GM12878 (cell line): ENCODE data around the gene MAP7D2. TPM values are rescaled to one million over a fixed set of nuclear protein-coding genes. Genes with fewer than 3 reads are reported as not detected.

Experiments
- ATAC-seq: fragments of 200-7000 bp; cut with Tn5 transposase; 3 replicates; pipeline ENCODE4 v1.9.1; 2020; ENCODE audit warnings: mild to moderate bottlenecking, moderate library complexity
- BruUV-seq: library from RNA; stranded (reverse); fragments of 400-500 nt; replicated peaks from 2 replicates; lab custom pipeline; 2021; lab: Mats Ljungman, UMichigan
- CTCF ChIA-PET: fragments of 300-600 bp; sonication (Branson Sonifier 250); formaldehyde crosslinking; extraction: SDS; loops from one replicate; lab custom pipeline; 2021; ENCODE audit warnings: inconsistent platforms; lab: Yijun Ruan, JAX
- POLR2A ChIA-PET: fragments of 350-600 bp; formaldehyde crosslinking; extraction: SDS; loops from one replicate; lab custom pipeline; 2021; ENCODE audit warnings: inconsistent platforms; lab: Charles Lee
- RAD21 ChIA-PET: fragments of 300-600 bp; sonication (Branson Sonifier 250); formaldehyde crosslinking; loops from one replicate; lab custom pipeline; 2023; ENCODE audit warnings: antibody characterized with exemption; ENCODE audit not compliant: unreplicated experiment; lab: Charles Lee
- SMC1A ChIA-PET: fragments of 300-600 bp; sonication (Branson Sonifier 250); formaldehyde crosslinking; loops from one replicate; lab custom pipeline; 2023; ENCODE audit not compliant: unreplicated experiment, uncharacterized antibody; lab: Charles Lee
- DNase-seq: peaks from one replicate; pipeline ENCODE4 v3.0.0-alpha.2; 2011; ENCODE audit warnings: low read depth, low spot score
- FAIRE-seq: peaks from 3 replicates; lab custom pipeline; 2011; peaks lifted over from hg19 to GRCh38; lab: Jason Lieb, UNC
- H2AFZ ChIP-seq: 2 replicates; pipeline ENCODE4 v1.6.0; 2011; ENCODE audit warnings: low read depth, low read length, control low read depth; ENCODE audit not compliant: control insufficient read depth
- H3K27ac ChIP-seq: 2 replicates; pipeline ENCODE4 v1.5.1; 2011; ENCODE audit warnings: control low read depth; ENCODE audit not compliant: control insufficient read depth, insufficient read depth
- H3K27me3 ChIP-seq, 2 experiments: replicated peaks in 1 of 2; 2 replicates each; pipeline versions ENCODE4 v1.6.0 to v1.6.1; 2011; ENCODE audit warnings: low read length in 1 of 2; ENCODE audit not compliant: control insufficient read depth in 2 of 2, insufficient read depth in 2 of 2
- H3K36me3 ChIP-seq, 2 experiments: 2 replicates each; pipeline ENCODE4 v1.5.1; 2011; ENCODE audit warnings: low read length in 1 of 2; ENCODE audit not compliant: control insufficient read depth in 2 of 2, insufficient read depth in 2 of 2
- H3K4me1 ChIP-seq: 2 replicates; pipeline ENCODE4 v1.6.1; 2011; ENCODE audit warnings: mild to moderate bottlenecking, low read length, moderate library complexity, mixed read lengths; ENCODE audit not compliant: control insufficient read depth, insufficient read depth
- H3K4me2 ChIP-seq: 2 replicates; pipeline ENCODE4 v1.6.0; 2011; ENCODE audit warnings: control low read depth; ENCODE audit not compliant: control insufficient read depth, insufficient read depth
- H3K4me3 ChIP-seq: fragments of 200-600 bp; sonication (generic); 2 replicates; pipeline ENCODE4 v1.5.1; 2016
- H3K79me2 ChIP-seq: 2 replicates; pipeline ENCODE4 v1.6.0; 2011; ENCODE audit warnings: low read length; ENCODE audit not compliant: control insufficient read depth, insufficient read depth
- H3K9ac ChIP-seq: 2 replicates; pipeline ENCODE4 v1.8.0; 2011; ENCODE audit warnings: low read length, control low read depth, mixed read lengths; ENCODE audit not compliant: control insufficient read depth, insufficient read depth
- H3K9me3 ChIP-seq: replicated peaks from 3 replicates; pipeline ENCODE4 v1.5.1; 2011; ENCODE audit warnings: mild to moderate bottlenecking, low read length; ENCODE audit not compliant: control insufficient read depth, insufficient read depth
- H4K20me1 ChIP-seq: 2 replicates; pipeline ENCODE4 v1.6.0; 2011; ENCODE audit not compliant: control insufficient read depth, insufficient read depth
- CREB1 ChIP-seq: IDR thresholded peaks from 2 replicates; pipeline ENCODE4 v1.6.1; 2012; ENCODE audit warnings: low read depth, mild to moderate bottlenecking, inconsistent platforms
- EGR1 ChIP-seq, 2 experiments: IDR thresholded peaks; 1 replicate in 1 of 2; 2 replicates in 1 of 2; pipeline ENCODE4 v1.6.1; 2011 to 2012; ENCODE audit warnings: low read depth in 2 of 2, low read length in 2 of 2, borderline replicate concordance in 1 of 2, mild to moderate bottlenecking in 1 of 2, moderate library complexity in 1 of 2
- ETV6 ChIP-seq, 2 experiments: fragments of 450-650 bp in 1 of 2; IDR thresholded peaks in 1 of 2; conservative IDR thresholded peaks in 1 of 2; 2 replicates each; pipeline ENCODE4 v1.6.1; 2014; ENCODE audit warnings: antibody characterized with exemption in 1 of 2, borderline replicate concordance in 1 of 2, low read depth in 1 of 2, mild to moderate bottlenecking in 1 of 2, moderate library complexity in 1 of 2
- HDGF ChIP-seq: fragments of 450-650 bp; IDR thresholded peaks from 2 replicates; pipeline ENCODE4 v1.6.1; 2016; ENCODE audit warnings: antibody characterized with exemption
- IRF5 ChIP-seq: fragments of 450-650 bp; IDR thresholded peaks from 2 replicates; pipeline ENCODE4 v1.6.1; 2017; ENCODE audit warnings: borderline replicate concordance
- JUND ChIP-seq: IDR thresholded peaks from 2 replicates; pipeline ENCODE4 v1.6.1; 2012; ENCODE audit warnings: low read depth, mild to moderate bottlenecking, low read length, improper control_type of control experiment, moderate library complexity
- NFXL1 ChIP-seq: fragments of 450-650 bp; IDR thresholded peaks from 2 replicates; pipeline ENCODE4 v1.6.1; 2017; ENCODE audit warnings: antibody characterized with exemption, mild to moderate bottlenecking, borderline replicate concordance
- NR2C2 ChIP-seq: IDR thresholded peaks from 2 replicates; pipeline ENCODE4 v1.6.1; 2011; ENCODE audit warnings: borderline replicate concordance, low read depth; ENCODE audit not compliant: control insufficient read depth, insufficient read length
- POLR2A ChIP-seq: IDR thresholded peaks from 2 replicates; pipeline ENCODE4 v1.6.1; 2011; ENCODE audit warnings: low read depth, mild to moderate bottlenecking, low read length
- POLR2AphosphoS5 ChIP-seq: IDR thresholded peaks from 2 replicates; pipeline ENCODE4 v1.6.1; 2011; ENCODE audit warnings: mild to moderate bottlenecking, low read length, inconsistent platforms
- SP1 ChIP-seq: IDR thresholded peaks from one replicate; pipeline ENCODE4 v1.6.1; 2011; ENCODE audit warnings: low read depth, low read length
- ZNF217 ChIP-seq: fragments of 450-650 bp; IDR thresholded peaks from 2 replicates; pipeline ENCODE4 v1.6.1; 2017; ENCODE audit warnings: antibody characterized with exemption, mild to moderate bottlenecking
- WGBS: methylation state at CpG from one replicate; pipeline ENCODE4 v1.1.6; 2016; ENCODE audit warnings: low lambda C conversion rate; ENCODE audit not compliant: insufficient replicate concordance, insufficient coverage; ENCODE audit errors: missing lambda C conversion rate; 5-methylcytosine and 5-hydroxymethylcytosine counted together
- in situ Hi-C: fragments of 300-500 bp; cut with MboI; formaldehyde crosslinking; loops from 9 replicates; pipeline ENCODE4 v1.14.3; 2018; ENCODE audit warnings: mixed read lengths
- intact Hi-C: fragments of 100-400 bp; cut with micrococcal nuclease; formaldehyde crosslinking; loops from one replicate; pipeline ENCODE4 v1.14.2; 2022; ENCODE audit not compliant: unreplicated experiment
- polyA plus RNA-seq, 11 experiments: library from polyadenylated mRNA; depleted of rRNA in 4 of 11; unstranded in 6 of 11; stranded (reverse) in 5 of 11; fragments of >200 nt; fragmentation: Nextera tagmentation in 4 of 11; fragmentation: Illumina TruSeq in 1 of 11; extraction: Ambion mirVana in 4 of 11; extraction: Trizol in 1 of 11; gene quantifications; 1 replicate in 1 of 11; 2 replicates in 10 of 11; pipeline versions ENCODE4 v1.2.1 to v1.2.3, GENCODE V29; 2011 to 2016; ENCODE audit warnings: inconsistent platforms in 2 of 11, missing spikeins in 2 of 11, low read depth in 1 of 11
- total RNA-seq, 4 experiments: library from RNA; depleted of rRNA in 3 of 4; stranded (reverse); fragments of >200 nt in 3 of 4; fragmentation: Illumina TruSeq in 1 of 4; extraction: Trizol in 1 of 4; gene quantifications; 2 replicates each; pipeline versions ENCODE4 v1.2.1 to v1.2.3, GENCODE V29; 2013 to 2021

MAP7D2 gene
- total and polyA plus RNA-seq, 10 of the 15 experiments (the other 5 are each of a cell fraction or from before 2014, with no cell fraction given) = 0.06 to 18.4 (median 0.22) TPM

DNA sequence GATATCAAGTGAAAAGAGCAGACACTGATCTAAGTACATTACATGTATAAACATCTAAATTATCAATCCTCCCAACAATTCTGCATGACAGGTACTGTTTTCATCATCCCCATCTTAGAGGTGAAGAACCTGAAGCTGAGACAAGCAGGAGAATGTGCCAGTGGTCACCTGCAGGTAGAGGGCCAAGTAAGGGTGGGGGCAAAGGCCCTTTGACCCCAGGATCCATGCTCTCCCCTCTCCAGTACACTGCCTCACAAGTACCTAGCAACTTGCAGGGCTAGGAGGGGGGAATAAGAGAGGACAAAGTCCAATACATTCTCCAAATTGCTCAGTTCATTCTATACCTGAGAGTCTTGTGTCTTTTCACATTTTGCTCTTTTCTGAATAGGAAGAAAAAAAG is 8.3 kb upstream of the MAP7D2 start:
- in situ Hi-C loops = no loop called here
- TF ChIP-seq POLR2A (peak; percentile 44), POLR2AphosphoS5 (peak; percentile 52; the same call in 1 of the 2 replicates), CREB1 (no peak), NR2C2 (no peak), HDGF (no peak), ZNF217 (no peak)
- Histone ChIP-seq H3K36me3 (peaks cover 2 to 8% of the 10 kb centered on the region in 2 experiments), H3K4me1 (no peaks in the 10 kb centered on the region), H3K9ac (no peak overlapping the region), H3K4me2 (no peak overlapping the region), H3K27me3 (no peaks in the 10 kb centered on the region), H3K79me2 (no peaks in the 10 kb centered on the region), H3K9me3 (no peaks in the 10 kb centered on the region), H3K27ac (no peak overlapping the region), H3K4me3 (no peak overlapping the region), H2AFZ (no peak overlapping the region), H4K20me1 (no peaks in the 10 kb centered on the region)
- intact Hi-C loops = no loop called here
- FAIRE-seq (no peak), ATAC-seq (no peak), DNase-seq (no peak)
- POLR2A ChIA-PET = no interaction called here
- SMC1A ChIA-PET = interaction anchor here (1.0 kb wide), 1 partner anchor 220 kb away, joined by 4 read pairs; no protein-coding TSS in a partner anchor
- RAD21 ChIA-PET = interaction anchor here (1.1 kb wide), 1 partner anchor 220 kb away, joined by 5 read pairs; no protein-coding TSS in a partner anchor
- CTCF ChIA-PET = interaction anchor here (1.3 kb wide), 1 partner anchor 220 kb away, joined by 4 read pairs; no protein-coding TSS in a partner anchor
- BruUV-seq = no TSS peak

DNA sequence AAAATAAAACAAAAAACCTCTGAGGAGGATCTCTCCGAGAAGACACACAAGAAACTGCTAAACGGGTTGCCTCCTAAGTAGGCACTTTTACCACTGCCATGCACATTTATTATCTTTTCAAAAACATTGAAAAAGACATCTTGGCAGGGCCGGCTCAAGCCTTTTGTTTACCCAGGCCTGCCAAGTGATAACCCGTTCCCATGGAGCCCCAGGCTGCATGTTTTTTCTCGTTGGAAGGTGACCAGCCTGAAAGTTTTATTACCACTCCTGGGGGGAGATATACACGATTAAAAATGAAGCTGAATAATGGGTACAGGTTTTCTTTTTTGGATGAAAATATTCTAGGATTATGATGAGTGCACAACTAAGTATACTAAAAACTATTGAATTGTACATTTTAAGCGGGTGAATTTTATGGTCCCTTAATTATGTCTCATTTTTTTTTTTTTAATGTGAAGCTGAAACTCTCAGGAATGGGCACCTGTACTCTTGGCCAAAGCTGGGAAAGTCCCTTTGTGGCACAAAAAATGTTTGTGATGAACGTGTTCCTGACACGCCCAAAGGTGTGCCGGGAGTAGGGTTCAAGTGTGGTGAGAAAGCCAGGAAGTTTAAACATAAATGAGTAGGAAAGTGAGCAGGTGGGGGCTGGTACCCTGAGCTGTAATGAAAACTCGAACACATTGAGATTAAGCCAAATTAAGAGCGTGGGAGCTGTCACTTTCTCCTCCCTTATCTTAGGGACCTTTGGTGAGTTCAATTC is 1.5 kb upstream of the MAP7D2 start:
- Histone ChIP-seq H3K9ac (no peak overlapping the region), H3K9me3 (no peaks in the 10 kb centered on the region; the same call in 2 of the 3 replicates), H3K79me2 (no peaks in the 10 kb centered on the region), H3K27ac (no peak overlapping the region), H3K4me3 (no peak overlapping the region), H3K36me3 (no peaks in the 10 kb centered on the region), H3K4me2 (no peak overlapping the region), H2AFZ (no peak overlapping the region), H3K4me1 (no peaks in the 10 kb centered on the region), H3K27me3 (no peaks in the 10 kb centered on the region; a peak in 1 of 4 replicates), H4K20me1 (no peaks in the 10 kb centered on the region)
- 36% methylated on average over 12 of the region's 12 CpGs for WGBS
- FAIRE-seq (no peak), DNase-seq (no peak), ATAC-seq (no peak; the same call in 1 of the 3 replicates)
- no TSS peak for BruUV-seq
- ChIA-PET RAD21 (interaction anchor here (1.2 kb wide), 1 partner anchor 10 kb away, joined by 4 read pairs; no protein-coding TSS in a partner anchor), CTCF (interaction anchor here (0.7 to 1.1 kb wide), 3 partner anchors 14 to 213 kb away, joined by 3 to 7 read pairs (median 4); no protein-coding TSS in a partner anchor), POLR2A (interaction anchor here (0.6 kb wide), 1 partner anchor 114 kb away, joined by 3 read pairs; no protein-coding TSS in a partner anchor), SMC1A (interaction anchor here (1.0 to 1.2 kb wide), 2 partner anchors 50 to 213 kb away, joined by 3 read pairs; no protein-coding TSS in a partner anchor)
- intact Hi-C loops (no loop called here), in situ Hi-C loops (no loop called here)
- TF ChIP-seq ETV6 (conservative IDR thresholded peaks at IDR 0.05 in 1 of 2, IDR thresholded peaks at IDR 0.05 in 1 of 2; ENCODE audit: borderline replicate concordance in 1 of 2, low read depth in 1 of 2) = no peak
- no peak for TF ChIP-seq JUND
- no peak for TF ChIP-seq NFXL1
- no peak for TF ChIP-seq SP1
- TF ChIP-seq EGR1 (IDR thresholded peaks at IDR 0.05; ENCODE audit: borderline replicate concordance in 1 of 2, low read depth in 2 of 2, low read length in 2 of 2) = no peak
- no peak for TF ChIP-seq IRF5
